AML-193 (cell line): ENCODE results near the gene XYLT2.
A peak's percentile ranks its signal among the peaks of the same experiment; 100 is the strongest.

Experiments
- DNase-seq, 2 experiments: peaks; one replicate each; lab custom pipeline; 2025; lab: John Stamatoyannopoulos, UW

The XYLT2 gene

DNA sequence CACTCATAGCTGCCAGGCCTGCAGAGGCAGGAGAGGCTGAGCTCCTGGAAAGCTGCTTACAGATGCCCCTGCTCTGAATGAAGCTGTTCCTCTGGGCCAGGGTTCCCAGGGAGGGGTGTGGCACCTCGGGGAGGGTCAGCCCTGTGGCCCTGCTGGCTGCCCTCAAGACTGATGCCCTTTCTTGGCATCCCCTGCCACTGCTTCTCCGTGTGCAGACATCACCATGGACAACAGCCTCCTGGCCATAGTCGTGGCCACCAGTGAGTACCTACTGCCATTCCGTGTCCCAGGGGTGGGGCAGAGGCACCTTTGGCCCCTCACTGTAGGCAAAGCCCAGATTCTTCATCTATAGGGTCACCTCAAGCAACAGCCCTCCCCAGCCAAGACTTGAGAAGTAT is 18.1 kb downstream of the XYLT2 start:
- DNase-seq = no peak

DNA sequence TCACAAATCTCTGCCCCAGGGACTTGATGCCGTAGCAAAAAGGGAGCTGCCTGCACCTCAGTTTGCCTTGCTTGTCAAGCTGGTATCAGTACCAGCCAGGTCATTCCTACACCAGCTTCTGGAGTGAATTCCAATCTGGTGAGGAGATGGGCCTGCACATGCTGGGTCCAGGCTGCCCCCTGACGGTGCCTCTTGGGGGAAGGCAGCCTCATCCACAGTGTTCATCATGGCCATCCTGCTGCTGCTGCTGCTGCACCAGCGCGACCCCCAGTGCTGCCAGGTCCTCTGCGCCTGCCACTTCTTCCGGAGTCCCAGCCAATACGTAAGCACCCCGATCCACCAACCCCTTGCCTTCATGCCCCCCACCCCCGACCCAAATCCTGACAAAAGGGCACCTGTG is 18.8 kb downstream of the XYLT2 start:
- DNase-seq = no peak

DNA sequence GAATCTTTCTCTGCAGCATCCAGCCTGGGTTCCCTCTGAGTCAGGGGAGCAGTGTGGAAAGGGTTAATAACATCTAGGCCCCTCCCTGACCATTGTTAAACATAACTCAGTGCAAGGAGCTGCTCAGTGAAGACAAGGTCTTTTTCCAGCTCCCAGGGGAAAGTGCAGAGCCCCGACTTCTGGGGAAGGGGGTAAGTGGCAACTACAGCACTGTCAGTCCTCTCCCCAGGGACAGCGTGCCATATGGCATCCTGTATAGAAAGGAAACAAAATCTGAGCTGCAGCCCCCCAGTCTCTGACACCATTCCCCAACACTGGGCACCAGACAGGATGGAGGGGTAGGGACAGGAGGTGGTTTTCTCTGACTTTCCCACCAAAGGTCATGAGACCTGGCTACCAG is 19.2 kb downstream of the XYLT2 start:
- no peak for DNase-seq

DNA sequence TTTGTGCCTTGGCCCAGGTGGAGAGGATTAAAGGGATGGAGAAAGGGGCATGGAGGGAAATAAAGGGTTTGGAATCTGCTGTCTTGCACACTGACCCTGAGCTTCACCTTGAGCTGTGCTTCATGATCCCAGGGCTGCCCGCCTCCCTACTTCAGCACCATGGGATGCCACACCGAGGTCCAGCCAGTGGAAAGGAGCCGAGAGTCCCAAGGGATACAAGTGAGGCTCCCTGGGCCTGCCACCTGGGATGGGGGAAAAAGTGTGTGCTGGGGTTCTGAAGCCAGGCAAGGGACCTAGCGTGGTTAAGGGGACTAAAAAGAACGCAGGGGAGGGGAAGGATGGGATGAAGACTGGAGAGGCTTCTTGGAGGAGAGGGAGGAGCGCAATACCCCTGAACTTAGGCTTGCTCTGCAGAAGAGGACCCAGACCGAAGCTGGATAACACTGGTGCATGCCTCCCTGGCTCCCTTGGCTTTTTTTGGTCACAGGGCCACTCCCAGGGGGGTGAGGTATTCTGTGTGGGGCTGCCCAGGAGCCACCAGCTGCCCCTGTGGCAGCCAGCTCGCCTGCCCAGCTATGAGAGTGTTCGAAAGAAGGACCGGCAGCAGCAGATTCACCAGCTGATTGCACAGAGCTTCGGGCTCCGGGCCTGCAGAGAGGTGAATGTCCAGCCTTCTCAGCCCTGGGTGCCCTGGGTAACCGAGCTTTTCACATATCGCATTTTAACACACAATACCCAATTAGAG is 19.9 kb downstream of the XYLT2 start:
- DNase-seq = no peak

DNA sequence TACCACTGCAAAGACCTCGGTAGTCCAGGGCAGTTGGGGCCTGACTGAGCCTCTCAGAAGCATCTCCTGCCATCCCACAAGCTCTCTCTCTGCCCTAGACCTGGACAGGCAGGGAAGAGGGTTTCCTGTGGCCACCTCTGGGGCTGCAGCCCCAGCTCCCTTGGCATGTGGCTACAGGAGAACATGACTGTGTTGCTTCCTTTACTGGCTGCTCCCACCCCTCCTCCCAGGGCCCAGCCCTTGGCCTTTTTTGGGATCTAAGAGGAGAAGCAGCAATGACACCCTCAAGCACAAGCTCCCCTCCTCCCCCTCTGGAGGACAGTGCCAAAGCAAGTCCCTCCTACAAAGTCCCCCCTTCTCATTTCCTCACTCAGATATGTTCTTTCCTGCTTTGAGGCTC is 21.5 kb downstream of the XYLT2 start:
- DNase-seq = no peak

DNA sequence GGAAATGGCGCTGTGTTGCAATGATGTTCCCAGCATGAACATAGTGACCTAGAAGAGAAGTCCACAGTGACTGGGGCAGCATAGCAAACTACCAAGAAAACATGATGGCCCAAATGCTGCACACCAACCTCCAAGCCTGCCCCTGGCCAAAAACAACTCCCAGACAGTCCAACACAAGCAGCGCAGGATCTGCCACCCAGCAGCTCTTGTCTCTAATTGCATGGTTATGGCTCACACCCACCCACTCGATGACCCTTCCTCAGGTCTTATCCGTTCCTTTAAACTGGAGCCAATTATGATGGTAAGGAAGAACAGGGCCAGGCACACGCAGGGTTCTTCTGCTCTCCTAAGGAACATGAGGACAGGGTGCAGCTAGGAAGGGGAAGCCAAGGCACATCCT is 24.1 kb downstream of the XYLT2 start:
- DNase-seq = no peak

DNA sequence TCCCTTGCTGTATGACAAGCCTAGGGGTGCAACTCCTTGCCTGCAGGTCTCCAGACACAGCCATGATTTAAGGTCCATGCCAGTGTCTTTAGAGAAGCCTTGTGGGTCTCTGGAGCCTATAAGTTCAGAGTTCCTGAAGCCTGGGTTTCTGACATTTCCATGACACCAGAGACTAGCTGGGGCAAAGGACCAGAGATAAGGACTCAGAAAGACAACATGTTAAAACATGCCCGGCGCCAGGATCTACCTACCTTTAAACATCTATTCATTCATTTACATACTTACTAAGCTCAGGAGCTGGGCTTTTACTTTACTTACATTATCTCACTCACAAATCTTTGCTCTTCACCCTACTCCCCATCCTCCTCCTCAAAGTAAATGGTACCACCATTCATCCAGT is 25.6 kb downstream of the XYLT2 start:
- no peak for DNase-seq

DNA sequence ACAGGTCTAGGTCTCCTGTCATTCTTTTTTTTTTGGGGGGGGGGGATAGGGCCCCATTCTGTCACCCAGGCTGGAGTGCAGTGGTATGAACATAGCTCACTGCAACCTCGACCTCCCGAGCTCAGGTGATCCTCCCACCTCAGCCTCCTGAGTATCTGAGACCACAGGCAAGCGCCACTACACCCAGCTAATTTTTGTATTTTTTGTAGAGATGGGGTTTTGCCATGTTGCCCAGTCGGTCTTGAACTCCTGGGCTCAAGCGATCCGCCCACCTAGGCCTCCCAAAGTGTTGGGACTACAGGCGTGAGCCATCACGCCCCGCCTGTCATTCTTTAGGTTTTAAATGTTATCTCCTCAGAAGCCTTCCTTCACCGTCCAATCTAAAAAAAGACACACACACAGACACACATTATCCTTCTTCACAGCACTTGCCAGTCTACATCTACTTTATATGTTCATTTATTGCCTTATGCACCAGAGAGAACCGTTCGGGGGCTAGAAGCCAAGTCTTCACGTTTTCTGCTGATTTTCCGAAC is 26.4 kb downstream of the XYLT2 start:
- DNase-seq = no peak

DNA sequence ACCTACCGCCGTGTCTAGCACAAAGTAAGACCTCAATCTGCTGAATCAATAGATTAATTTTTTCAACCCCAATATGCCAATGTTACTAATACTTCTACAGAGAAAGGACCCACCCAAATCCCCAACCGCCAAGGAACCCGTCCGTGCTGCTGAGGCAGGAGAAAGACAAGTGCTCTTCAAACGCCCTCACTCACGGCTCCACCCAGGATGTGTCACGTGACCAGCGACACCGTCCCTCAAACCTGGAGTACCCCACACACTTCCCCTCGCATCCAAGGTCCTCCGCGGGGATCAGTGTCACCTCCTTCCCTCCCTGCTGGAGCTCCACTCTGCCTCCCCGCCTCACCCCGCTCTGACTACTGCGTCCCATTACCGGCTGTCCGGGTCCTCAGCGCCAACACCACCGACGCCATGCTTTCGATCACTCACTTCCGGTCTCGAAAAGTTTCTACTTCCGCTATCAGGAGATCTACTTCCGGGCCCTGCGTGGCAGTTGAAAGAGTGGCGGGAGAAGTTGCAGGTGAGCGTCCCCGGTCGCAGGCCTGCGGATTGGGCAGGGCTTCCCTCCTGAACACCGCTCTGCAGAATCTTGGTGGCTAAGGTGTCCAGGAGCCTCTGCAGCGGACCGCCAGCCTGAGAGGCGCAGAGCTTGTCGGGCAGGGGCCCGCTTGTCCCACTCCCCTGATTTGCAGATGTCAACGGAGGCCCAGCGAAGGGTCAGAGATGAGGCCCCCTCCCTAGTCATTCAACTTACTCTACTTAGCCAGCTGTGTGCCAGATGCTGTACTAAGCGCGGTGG is 27.0 kb downstream of the XYLT2 start, which contains the start of the genes EME1 and MRPL27:
EME1 (plus strand) TSS at position 472 of the 799 bp plus-strand sequence. CDS start 1,980 bp downstream, outside the sequence.
MRPL27 (minus strand) TSS at position 427 of the 799 bp plus-strand sequence; CDS start at position 413, 14 bp downstream.
- DNase-seq = peak; percentile 92 to 95

DNA sequence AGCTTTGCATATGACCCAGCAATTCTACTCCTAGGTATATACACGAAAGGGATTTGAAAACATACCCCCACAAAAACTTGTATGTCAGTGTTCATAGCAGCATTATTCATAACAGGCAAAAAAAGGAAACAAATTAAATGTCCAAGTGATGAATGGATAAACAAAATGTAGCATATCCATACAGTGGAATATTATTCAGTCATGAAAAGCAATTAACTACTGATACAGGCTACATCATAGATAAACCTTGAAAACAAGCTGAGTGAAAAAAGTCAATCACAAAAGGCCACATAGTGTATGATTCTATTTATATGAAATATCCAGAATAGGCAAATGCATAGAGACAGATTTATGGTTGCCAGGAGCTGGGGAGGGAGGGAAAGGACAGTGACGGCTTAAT is 27.8 kb downstream of the XYLT2 start:
- no peak for DNase-seq

DNA sequence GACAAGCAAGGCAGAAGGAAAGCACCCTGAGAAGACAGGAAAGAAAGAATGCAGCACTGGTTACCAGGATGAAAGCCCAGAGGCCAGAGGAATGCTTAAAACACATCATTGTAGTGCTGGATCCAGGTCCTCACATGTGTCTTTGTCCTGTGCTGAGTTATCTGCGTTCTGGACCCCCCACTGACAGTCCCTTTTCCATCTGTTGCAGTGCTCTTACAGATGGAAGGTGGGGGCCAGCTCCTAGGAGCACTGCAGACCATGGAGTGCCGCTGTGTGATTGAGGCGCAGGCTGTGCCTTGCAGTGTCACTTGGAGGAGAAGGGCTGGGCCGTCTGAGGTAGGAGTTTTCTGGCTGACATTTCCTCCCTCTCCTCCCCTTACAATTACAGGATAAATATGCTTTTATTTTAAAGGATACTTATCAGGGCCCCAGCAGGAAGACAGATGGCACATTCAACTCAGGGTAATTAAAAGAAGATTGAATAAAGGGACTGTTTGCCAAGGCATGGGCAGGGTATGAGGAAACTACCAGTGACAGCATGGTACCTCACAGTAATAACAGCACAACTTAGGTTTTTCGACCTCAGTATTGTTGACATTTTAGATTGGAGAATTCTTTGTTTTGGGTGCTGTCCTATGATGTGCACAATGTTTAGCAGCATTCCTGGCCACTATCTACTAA is 30.1 kb downstream of the XYLT2 start:
- no peak for DNase-seq

DNA sequence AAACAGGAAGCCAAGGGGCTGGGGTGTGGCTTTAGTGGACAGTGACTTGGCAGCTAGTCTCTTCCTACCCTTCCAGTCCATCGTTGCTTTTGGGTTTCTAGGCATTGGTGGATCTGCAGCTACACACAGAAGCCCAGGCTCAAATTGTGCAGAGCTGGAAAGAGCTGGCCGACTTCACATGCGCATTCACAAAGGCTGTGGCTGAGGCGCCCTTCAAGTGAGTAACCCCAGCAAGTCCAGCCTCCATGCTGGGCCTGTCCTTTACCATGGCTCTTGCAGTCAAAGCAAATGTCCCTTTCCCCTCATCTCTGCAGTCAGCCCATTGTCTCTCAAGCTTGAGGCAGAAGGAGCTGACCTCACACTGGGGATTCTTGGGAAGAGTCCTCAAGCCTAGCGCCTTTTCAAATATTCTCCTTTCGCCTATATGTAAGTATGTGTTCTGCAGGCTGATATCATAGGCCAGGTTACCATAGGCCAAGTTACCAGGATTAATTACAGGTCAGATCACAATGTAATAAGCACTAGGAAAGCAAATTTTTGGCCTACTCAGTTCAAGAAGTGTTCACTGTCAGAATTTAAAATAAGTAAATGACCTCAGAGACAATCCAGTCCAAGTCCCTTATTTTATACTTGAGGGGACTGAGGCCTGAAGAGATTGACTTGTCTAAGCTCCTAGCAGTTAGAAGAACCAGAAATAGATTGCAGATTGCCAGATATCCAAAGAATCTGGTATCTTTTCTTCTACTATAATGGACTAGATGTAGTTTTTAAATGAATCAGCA is 33.6 kb downstream of the XYLT2 start:
- no peak for DNase-seq

DNA sequence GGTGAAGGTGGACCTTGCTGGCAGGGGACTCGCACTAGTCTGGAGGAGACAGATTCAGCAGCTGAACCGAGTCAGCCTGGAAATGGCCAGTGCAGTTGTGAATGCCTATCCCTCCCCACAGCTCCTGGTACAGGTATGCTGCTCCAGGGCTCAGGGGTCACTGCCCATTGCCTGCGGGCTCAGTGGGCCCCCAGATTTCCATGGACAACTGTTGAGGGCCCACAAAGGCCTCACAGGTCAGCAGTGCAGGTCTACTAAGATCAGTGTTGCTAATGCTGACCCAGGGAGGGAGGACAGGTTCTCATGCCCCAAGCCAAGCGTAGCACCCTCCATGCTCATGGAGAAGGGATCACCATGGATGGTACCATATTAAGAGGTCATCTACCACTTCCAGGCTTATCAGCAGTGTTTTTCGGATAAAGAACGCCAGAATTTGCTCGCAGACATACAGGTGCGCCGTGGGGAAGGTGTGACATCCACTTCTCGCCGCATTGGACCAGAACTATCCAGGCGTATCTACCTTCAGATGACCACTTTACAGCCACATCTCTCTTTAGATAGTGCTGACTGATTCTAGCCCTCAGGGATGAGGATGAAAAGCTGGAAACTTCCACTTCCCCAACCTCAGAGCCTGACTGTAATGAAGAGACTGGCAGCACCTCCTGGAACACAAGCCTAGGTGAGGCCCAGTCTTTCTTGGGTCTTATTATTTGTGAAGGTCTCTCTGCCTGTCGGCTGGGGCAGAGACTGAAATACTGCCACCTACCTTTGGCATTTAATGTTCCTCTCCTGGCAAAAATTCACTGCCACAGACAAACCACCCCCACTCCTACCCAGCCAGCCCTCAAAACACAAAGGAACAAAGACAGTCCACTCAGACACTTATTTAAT is 34.7 kb downstream of the XYLT2 start:
- DNase-seq = no peak

DNA sequence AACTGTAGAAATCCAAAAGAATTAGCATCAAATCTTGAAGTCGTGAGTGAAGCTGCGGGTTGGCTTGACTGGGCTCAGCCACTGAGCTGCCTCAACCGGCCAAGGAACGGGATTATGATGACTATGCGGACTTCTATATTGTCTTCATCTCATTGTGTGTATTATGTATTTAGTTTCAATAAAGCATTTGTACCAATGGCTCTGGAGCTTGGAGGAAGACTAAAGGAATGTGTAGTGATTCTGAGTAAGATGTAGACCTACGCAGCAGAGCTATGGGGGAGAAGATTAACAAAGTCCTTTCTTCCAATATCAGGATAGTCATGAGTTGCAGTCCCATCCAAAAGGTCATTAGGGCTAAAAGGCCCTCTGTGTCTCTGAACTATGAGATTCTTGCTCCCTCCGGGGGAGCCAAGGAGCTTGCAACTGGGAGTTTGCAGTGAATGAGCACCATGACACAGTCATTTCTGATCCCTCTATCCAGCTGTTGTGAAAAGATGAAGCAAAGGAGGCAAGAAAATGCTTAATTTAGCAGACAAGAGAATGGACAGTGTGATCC is 35.4 kb downstream of the XYLT2 start:
- no peak for DNase-seq

DNA sequence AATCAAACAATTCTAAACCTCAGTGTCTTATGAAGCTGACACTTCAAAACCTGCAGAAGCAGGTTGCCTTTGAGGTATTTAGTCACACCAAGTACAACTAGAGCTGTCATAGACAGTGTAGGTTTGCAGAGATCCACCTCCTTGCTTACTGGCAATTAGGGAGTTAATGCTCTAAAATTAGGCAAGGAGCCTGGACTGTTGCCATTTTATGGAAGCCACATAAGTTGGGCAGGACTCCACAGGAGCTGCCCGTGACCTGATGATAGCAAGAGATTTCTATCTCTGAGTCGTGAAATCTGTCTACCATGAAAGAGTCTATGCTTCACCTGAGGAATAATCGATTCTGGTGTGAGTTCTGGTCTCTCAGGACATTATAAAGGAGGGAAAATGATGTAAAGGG is 36.0 kb downstream of the XYLT2 start:
- no peak for DNase-seq

DNA sequence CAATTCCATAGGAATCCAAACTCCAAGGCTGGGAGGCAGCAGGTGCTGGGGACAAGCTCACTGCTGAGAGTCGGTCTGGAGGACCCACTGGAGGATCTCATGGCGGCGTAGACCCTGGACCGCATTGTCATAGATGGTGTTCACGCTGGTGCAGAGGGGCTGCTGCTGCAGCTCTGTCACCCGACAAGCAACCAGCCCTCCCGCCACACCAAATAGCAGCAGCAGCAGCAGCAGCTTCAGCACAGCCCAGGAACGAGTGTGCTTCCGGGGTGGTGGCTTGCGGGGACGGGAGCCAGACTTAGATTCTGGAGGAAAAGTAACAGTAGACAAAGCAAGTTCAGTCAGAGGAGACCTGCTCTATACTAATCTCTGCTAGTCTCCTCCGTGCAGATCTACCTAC is 37.0 kb downstream of the XYLT2 start:
- no peak for DNase-seq

DNA sequence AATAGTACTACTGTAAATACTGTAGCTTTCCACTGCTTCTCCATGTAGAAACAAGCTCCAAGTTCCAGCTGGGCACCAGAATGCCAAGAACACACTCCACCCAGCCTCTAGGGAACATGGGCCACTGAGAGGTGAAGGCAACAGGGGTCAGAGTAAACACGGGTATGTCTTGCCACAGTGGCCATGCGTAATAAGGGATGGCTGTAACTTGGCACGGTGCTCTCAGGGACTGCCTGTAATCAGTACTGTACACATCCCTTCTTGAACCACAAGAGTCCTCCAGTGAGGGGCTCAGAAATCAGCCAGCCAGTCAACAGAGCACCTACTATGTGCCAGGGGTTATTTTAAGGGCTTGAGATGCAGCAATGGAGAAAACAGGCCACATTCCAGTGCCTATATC is 40.6 kb downstream of the XYLT2 start:
- no peak for DNase-seq

DNA sequence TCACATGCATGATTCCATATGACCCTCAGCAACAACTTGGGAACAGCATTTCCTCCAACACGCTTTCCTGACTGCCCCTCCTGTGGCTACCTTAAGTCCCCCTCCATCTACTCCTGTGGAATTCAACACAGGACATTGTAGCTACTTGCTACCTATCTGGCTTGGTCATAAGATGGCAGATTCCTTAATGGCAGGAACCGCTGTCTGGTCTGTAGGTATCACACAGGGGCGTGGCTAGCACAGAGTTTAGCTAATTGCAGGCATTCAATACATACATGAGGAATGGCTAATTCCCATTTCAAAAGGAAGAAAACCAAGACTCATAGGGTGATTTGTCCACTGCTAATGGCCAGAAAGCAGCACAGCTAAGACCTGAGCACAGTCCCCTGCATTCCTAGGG is 42.8 kb downstream of the XYLT2 start:
- DNase-seq = no peak

DNA sequence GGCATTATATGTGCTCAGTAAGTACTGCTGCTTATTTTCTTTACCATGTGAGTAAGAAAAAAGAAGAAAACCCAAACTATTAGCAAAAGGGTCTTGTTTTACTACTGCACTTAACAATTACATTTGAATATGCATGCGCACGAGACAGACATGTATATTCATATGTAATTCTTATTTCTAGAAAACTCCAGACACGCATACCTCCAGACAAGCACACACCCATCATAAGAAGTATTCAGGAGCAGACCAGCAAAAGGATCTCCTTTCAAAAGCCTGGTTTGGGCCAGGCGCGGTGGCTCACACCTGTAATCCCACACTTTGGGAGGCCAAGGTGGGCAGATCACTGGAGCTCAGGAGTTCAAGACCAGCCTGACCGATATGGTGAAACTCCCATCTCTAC is 43.6 kb downstream of the XYLT2 start:
- DNase-seq = no peak

DNA sequence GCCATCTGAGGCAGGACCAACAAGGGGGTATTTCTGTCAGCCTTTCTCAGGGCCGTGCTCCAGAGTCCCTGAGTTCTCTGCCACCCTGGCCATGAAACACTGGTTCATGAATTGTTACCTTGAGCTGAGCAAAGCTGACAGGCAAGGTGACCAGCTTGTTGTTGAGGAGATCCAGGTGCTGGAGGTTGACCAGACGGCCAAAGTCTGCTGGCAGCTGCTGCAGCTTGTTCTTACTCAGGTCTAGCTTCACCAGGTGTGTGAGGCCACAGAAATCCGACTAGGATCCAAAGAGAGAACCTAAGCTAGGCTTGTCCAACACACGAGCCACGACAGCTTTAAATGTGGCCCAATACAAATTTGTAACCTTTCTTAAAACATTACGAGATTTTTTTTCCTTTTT is 46.7 kb downstream of the XYLT2 start:
- no peak for DNase-seq
